ENCODE measurements around the gene BRMS1.
A peak's percentile ranks its signal among the peaks of the same experiment; 100 is the strongest.
"Not testable (repeated sequence)": the region's sequence is repeated elsewhere in the genome, so short reads cannot be mapped to it uniquely, and the experiment has no call there.

BRMS1 gene

GRCh38 chr11:66362481-66363147 is 17.7 kb upstream of the BRMS1 start:
- no peak for DNase-seq

GRCh38 chr11:66361502-66361941 is 16.6 kb upstream of the BRMS1 start:
- DNase-seq = no peak

GRCh38 chr11:66360406-66361073 is 15.6 kb upstream of the BRMS1 start:
- no peak for DNase-seq

GRCh38 chr11:66359662-66360087 is 14.8 kb upstream of the BRMS1 start:
- DNase-seq = no peak

GRCh38 chr11:66350560-66351235 is 5.8 kb upstream of the BRMS1 start:
- not testable (repeated sequence) for DNase-seq

DNA sequence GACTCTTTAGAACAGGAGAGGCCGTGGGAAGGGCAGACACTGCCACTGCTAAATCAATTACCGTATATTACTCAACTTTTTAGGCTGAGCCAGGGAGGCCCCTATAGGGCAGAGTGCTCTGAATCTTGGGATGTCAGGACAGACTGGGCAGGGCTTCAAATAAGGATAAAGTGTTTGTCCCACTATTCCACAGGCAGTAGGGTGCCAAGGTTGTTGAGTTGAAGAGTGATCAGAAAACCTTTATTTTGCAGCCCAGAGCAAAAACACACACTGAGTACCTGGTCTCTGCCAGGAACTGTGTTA is 4.1 kb upstream of the BRMS1 start:
- DNase-seq = no peak

DNA sequence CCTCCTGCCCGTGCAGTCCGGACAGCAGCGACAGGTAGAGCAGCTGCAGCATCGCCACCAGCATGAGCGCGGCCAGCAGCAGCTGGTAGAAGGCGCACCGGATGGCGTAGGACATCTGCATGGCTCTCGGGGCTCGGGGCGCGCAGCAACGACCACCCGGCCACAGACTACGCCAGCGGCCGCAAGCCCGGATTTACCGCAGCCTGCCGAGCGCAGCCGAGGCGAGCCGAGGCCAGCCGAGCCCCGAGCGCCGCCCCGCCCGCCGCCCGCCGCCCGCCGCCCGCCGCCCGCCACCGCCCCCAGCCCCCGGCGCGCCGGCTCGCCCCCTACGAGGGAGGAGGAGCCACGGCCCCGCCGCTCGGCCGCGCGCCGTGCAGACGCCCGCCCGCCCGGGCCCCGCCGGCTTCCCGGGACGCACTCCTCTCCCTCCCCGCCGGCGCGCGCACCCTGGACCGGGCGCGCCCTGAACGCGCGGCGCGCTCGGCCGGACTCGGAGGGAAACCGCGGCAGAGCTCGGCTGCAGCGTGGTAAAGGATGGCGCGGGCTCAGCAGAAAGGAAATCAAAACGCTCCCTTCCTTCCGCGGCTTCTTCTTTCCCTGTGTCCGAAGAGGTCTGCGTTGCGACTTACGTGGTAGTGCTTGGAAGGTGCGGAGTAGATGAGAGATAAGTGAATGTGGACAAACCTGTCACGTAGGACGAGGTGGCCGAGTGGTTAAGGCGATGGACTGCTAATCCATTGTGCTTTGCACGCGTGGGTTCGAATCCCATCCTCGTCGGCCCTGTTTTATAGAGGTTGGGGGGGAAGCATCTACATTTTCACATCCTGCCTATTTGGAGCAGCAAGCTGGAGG is 2.7 kb upstream of the BRMS1 start, which contains the start of gene B4GAT1:
Gene B4GAT1, minus strand, starts transcription at position 205 of the 852 bp plus-strand sequence. Its CDS starts 84 bp downstream, at position 121.
- DNase-seq = peak; percentile 56

- DNase-seq = no peak
Measured at GRCh38 chr11:66346476-66347424, 1.8 kb upstream of the BRMS1 start.

DNA sequence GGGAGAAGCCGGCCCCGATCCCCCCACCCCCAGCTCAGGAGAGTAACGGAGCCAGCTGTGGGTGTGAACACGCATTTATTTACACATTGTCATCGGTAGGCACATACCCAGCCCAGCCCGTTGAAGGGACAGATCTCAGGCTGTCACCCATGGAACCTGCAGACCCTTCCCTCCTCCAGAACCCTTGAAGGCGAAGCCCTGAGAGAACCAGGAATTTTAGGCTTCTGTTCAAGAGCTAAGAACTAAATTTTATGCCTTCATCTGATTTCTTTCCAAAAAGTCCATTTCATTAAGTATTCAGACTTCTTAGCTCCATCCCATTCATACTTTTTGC is 379 bp upstream of the BRMS1 start:
- DNase-seq = no peak

DNA sequence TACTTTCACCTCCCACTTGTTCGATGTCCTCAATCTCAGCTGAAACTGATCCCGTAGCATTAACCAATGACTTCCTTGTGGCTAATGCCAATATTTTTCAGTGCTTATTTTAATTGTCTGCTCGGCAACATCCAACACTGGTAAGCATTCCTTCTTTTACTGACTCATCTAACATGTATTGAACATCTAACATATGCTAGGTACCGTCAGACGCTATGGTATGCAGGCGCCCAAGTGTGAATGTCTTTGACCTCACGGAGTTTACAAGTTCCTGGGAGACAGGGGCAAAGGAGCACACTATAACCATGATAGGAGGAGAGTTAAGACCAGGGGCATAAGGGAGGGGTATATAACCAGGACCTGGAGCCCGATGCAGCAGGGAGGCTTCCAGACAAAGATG is 1.7 kb downstream of the BRMS1 start:
- no peak for DNase-seq

DNA sequence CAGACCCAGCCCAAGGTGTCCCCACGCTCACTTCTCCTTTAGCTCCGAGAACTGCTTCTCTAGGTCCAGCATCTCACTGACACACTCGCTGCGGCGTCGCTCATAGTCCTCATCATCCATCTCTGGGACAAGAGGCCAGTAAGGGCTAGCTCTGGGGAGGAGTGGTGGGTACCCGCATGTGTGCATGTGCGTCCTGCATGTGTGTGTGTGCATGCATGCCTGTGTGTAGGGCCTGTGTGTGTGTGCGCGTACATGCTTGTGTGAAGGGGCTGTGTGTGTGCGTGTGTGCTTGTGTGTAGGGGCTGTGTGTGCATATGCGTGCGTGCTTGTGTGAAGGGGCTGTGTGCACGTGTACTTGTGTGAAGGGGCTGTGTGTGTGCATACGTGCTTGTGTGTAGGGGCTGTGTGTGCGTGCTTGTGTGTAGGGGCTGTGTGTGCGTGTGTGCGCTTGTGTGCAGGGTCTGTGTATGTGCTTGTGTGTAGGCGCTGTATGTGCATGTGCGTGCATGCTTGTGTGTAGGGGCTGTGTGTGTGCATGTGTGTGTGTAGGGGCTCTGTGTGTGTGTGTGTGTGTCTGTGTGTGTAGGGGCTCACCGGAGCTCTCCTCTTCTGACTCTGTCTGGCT is 3.3 kb downstream of the BRMS1 start:
- DNase-seq = no peak

DNA sequence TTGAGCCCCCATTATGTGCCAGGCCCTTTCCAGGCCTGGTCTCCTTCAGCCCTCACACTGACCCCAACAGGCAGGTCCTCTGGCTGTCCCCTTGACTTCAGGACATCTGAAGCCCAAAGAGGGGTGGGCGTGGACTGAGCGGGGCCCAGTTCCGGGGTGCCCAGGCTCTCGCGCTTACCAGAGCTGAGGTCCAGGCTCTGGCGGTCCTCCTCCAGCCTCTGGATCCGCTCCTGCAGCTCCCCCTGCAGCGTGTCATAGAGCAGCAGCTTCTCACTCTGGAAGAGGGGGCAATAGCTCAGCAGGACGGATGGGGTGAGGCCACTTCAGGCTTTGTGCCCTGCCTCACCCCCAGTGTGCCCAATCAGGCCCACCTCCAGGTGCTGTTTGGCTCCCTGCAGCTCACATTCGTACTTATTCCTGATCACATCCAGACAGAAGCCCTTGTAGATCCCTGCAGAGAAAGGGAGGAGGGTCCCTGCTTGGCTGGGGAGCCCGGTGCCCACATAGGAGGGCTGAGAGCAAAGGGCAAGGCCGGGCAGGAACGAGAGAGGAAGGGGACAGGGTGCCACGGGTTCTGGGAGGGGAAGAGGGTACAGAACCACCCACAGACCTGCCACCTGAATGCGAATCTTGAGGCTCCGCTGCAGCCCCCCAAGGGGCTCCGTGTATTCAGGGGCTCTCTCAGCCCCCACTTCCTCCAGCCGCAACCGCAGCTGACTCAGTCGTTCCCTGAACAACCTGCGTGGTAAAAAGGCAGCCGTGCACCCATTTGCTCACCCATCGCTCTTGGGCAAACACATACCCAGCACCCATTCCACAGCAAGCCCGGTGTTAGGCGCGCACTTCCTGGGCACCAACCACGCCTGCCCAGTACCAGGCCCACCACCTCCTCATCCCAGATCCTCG is 4.1 kb downstream of the BRMS1 start:
- DNase-seq = no peak

- no peak for DNase-seq
Measured at GRCh38 chr11:66339686-66340483, 5.0 kb downstream of the BRMS1 start.

- DNase-seq = no peak
Measured at GRCh38 chr11:66339162-66339675, 5.7 kb downstream of the BRMS1 start.

DNA sequence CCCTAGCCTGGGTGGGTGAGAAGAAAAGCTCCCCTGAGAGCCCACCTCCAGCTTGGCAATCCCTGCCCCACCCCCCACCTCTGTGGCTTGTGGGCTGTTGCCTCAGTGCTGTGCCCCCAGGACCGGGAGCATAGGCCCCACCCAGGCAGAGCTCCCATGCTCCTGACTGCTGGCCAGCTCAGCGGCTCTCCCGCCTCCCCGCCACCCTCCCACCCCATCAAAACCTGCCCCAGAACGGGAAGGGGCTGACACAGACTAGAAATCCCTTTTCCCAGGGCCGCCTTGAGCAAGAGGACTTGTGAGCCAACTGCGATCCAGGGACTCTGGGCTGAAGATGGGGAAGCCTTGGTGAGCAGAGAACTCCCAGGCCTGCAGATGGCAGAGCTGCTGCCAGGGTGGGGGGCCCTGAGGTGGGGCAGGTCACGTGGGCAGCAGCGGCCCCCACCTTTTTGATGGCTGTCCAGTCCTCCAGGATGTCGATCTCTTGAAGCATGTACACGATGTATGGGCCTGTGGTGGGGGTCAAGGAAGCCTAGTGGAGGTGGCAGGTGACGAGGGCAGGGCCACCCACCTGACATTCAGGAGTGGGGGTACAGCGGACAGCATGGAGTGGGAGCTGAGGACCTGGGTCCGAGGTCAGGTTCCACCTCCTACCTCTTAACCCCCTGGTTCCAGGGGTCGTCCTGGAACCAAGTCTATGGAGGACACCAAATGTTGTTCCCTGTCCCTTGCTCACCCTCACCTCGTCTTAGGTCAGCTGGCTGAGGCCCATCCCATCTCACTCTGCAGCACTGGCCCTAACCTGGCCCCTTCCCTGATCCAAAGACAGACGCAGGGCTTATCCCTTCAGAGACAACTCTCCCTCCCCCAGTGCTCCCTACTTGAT is 6.4 kb downstream of the BRMS1 start:
- DNase-seq = no peak

DNA sequence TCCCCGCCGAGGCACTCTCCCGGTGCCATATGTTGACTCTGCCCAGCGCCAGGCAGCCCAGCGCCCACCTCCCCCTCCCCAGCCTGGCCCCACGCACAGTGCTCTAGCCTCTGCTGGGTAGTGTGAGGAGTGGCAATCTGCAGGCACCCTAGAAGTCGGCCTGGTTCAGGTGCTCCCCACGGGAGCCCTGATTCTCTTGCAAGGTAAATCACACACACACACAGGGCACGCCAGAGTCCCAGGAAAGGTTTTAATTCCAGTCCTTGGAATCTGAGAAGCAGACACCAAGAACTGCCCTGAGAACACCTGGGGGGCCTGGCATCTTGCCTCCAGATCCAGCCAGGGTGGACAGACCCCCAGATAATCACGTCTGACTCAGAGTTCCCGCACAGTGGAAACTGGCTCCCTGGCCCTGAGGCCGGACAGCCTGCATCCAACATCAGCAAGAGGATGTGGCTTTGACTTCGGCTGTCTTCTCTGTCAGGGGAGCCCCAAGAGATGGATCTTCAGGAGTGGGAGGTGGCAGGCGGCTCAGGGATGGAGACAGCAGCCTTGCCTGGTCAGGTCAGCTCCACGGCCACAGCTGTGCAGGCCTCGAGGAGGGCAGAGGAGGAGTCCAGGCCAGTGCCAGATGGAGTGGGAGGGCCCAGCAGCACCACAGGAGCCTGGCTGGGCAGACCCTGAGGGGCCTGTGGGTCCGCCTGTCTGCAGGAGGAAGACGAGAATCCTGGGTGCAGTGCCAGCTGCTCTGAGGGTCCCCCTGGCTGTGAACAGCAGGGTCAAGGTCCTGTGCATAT is 7.6 kb downstream of the BRMS1 start:
- no peak for DNase-seq

Measured in NCI-H2107 (cell line).